Coronary artery (tissue), 2 donors: ENCODE measurements around the gene ZSCAN30.
"Not testable (repeated sequence)": the region's sequence is repeated elsewhere in the genome, so short reads cannot be mapped to it uniquely, and the experiment has no call there.

ENCODE experiments used
- DNase-seq: peaks from one replicate; pipeline ENCODE4 v3.0.0-alpha.2; 2017; ENCODE audit warnings: low spot score
- H3K27ac ChIP-seq, 2 donors: fragments of 200-600 bp; sonication (generic); one replicate each; pipeline ENCODE4 v1.5.1; 2016 to 2019
- H3K4me3 ChIP-seq: fragments of 200-600 bp; sonication (generic); 2 replicates; pipeline ENCODE4 v1.5.1; 2016; ENCODE audit warnings: mild to moderate bottlenecking, moderate library complexity
- CTCF ChIP-seq: fragments of 200-600 bp; sonication (generic); IDR thresholded peaks from one replicate; pipeline ENCODE4 v1.5.1; 2019; ENCODE audit warnings: antibody characterized with exemption

Gene ZSCAN30

DNA sequence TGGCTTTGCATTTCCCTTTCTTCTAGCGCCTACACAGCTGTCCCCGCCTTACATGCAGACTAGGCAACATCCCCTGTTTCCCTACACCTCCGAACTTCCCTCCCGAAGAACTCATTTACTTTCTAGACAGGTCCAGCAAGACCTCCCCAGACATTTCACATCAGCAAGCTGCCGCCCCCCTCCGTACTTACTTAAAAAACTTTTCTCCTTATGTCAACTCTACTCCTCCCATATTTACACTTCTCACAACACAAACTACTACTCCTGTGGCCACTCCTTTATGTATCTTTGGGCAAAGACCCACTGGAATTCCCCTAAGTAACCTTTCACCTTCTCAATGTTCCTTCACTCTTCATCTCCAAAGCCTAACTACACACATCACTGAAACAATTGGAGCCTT lies 69.6 kb downstream of the ZSCAN30 start:
- Histone ChIP-seq H3K4me3 (no peak overlapping the region), H3K27ac (no peak overlapping the region)
- no peak for TF ChIP-seq CTCF
- DNase-seq, result no peak

DNA sequence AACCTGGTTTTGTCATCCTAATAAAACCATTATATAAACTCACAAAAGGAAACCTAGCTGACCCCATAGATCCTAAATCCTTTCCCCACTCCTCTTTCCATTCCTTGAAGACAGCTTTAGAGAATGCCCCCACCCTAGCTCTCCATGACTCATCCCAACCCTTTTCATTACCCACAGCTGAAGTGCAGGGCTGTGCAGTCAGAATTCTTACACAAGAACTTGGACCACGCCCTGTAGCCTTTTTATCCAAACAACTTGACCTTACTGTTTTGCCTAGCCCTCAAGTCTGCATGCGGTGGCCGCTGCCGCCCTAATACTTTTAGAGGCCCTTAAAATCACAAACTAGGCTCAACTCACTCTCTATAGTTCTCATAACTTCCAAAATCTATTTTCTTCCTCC lies 70.7 kb downstream of the ZSCAN30 start:
- not testable (repeated sequence) for H3K4me3 ChIP-seq, DNase-seq, H3K27ac ChIP-seq

GRCh38 chr18:35216611-35217010 lies 73.4 kb downstream of the ZSCAN30 start:
- DNase-seq, H3K4me3 ChIP-seq, H3K27ac ChIP-seq: not testable (repeated sequence)

- no peak for TF ChIP-seq CTCF
- H3K27ac ChIP-seq, result no peak overlapping the region
- no peak for DNase-seq
- no peak overlapping the region for H3K4me3 ChIP-seq
These were observed 75.0 kb downstream of the ZSCAN30 start for GRCh38 chr18:35215026-35215425.

- H3K4me3 ChIP-seq, H3K27ac ChIP-seq, DNase-seq: not testable (repeated sequence)
These were observed 84.1 kb downstream of the ZSCAN30 start for GRCh38 chr18:35205746-35206458.

DNA sequence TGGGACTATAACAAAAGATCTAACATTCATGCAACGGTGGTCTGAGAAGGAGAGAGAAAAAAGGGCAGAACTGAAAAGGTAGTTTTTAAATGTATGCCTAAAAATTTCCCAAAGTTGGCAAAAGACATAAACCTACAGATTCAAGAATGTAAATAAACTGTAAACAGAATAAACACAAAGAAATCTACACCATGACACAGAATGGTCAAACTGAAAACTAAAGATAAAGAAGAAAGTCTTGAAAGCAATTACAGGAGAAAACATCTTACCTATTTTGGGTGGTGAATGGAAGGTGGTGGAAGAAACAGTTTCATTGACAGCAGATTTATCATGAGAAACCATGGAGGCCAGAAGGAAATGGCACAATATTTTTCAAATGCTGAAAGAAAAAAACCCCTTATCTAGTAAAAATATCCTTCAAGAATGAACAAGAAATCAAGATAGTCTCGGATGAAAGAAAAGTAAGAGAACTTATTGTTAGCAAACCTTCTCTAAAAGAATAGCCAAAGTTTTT lies 84.8 kb downstream of the ZSCAN30 start:
- H3K27ac ChIP-seq, result no peak overlapping the region
- no peak for TF ChIP-seq CTCF
- no peak for DNase-seq
- no peak overlapping the region for H3K4me3 ChIP-seq

DNA sequence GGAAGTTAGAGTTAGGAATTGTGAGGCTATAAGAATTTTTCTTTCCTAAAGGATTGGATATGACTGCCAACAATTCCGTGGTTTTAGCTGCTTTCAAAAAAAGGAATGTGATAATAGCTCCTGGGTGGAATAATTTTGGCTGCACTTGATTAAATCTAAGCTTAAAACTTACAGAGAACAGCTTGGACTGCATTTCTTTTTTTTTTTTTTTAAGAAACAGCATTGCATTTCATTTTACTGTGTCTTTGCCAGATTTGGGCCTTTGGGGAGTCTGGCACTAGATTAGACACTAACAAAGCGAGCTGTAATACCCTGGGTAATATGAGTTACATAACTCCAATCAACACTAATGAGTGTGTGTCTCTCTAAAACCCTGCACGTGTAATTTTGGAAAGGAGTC lies 87.0 kb downstream of the ZSCAN30 start:
- H3K4me3 ChIP-seq, result no peak overlapping the region
- no peak for TF ChIP-seq CTCF
- H3K27ac ChIP-seq, result no peak overlapping the region
- no peak for DNase-seq

GRCh38 chr18:35201256-35201931 lies 88.6 kb downstream of the ZSCAN30 start:
- H3K4me3 ChIP-seq, result no peak overlapping the region
- no peak for DNase-seq
- H3K27ac ChIP-seq, result no peak overlapping the region
- no peak for TF ChIP-seq CTCF
